ENCODE data around the gene LSG1. TPM values are rescaled to one million over a fixed set of nuclear protein-coding genes. Genes with fewer than 3 reads are reported as not detected.

The LSG1 gene
- total and polyA plus RNA-seq, 2 experiments from 2014 or later = 49.2 to 57.1 TPM

DNA sequence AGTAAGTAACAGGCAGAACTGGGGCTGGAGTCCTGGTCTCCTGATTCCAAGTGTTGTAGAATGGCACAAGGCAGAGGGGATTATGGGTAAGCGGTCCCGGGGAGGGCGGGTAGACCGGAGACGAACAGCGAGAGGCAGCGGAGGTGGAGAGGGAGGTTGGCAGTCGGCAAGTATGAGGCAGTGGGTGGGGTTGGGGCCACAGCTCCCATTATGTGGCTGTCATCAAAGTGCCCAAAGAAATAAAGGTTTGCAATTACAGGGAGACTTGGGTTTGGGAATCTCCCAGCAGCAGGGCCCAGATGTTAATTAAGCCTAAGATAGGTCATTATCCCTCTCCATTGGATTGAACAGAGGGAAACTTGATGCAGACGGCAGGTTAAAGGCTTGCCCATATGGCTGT is 30.6 kb upstream of the LSG1 start:
- no peak for TF ChIP-seq EZH2 (IDR thresholded peaks at IDR 0.05; ENCODE audit: low read depth, unreplicated experiment)
- no peak for TF ChIP-seq NANOG (IDR thresholded peaks at IDR 0.05; ENCODE audit: borderline replicate concordance)
- no peaks in the 10 kb centered on the region for H3K27me3 ChIP-seq (ENCODE audit: insufficient read depth)
- no peaks in the 10 kb centered on the region; the same call in 2 of the 3 replicates for H3K36me3 Mint-ChIP-seq (ENCODE audit: low read depth)
- peaks cover 6% of the 10 kb centered on the region; the same call in 1 of the 3 replicates for H3K9me3 Mint-ChIP-seq
- H3K79me2 ChIP-seq (replicated peaks; ENCODE audit: insufficient read depth) = no peaks in the 10 kb centered on the region
- peaks cover 19% of the 10 kb centered on the region for H3K4me1 Mint-ChIP-seq
- no peak overlapping the region for H3K27ac Mint-ChIP-seq
- no peak overlapping the region for H3K4me2 ChIP-seq
- no peak overlapping the region for H3K4me3 ChIP-seq
- ATAC-seq (no peak), DNase-seq (ENCODE audit: low spot score) (no peak)
- H3K36me3 ChIP-seq (ENCODE audit: insufficient read depth) = no peaks in the 10 kb centered on the region
- H3K27me3 Mint-ChIP-seq (ENCODE audit: insufficient read depth, low read depth, poor library complexity) = peaks cover 12% of the 10 kb centered on the region
- no peaks in the 10 kb centered on the region for H4K20me1 ChIP-seq (replicated peaks; ENCODE audit: insufficient read depth)
- H3F3A ChIP-seq (replicated peaks; ENCODE audit: low read depth) = no peaks in the 10 kb centered on the region
- no peaks in the 10 kb centered on the region for H3K9me2 ChIP-seq (ENCODE audit: insufficient read depth)
- no peak overlapping the region for H3K27ac ChIP-seq (ENCODE audit: low read depth)
- peaks cover 9% of the 10 kb centered on the region for H3K4me1 ChIP-seq (ENCODE audit: insufficient read depth)
- no peak overlapping the region for H2AFZ ChIP-seq
- no peak overlapping the region for H3K4me3 Mint-ChIP-seq

DNA sequence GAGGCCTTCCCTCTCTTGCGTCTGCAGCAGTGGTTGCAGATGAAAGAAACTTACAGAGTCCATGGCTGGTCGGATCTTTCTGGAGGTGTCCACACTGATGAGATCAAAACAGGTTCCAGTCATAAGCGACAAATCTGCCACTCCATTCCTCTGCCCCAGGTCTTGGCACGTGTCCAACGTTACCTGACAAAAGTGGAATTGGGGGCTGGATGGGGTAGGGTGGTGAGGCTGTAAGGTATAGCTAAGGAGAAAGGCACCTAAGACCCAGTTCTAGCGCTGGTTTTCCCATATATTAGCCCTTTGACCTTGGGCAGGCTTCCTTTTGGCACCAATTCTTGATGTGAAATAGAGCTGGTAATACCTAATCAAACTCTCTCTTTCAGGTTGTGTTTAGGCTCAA is 24.7 kb upstream of the LSG1 start:
- H3K4me2 ChIP-seq = no peak overlapping the region
- H3K9me3 Mint-ChIP-seq = peaks cover 6% of the 10 kb centered on the region; the same call in 1 of the 3 replicates
- TF ChIP-seq, protein P1, sequence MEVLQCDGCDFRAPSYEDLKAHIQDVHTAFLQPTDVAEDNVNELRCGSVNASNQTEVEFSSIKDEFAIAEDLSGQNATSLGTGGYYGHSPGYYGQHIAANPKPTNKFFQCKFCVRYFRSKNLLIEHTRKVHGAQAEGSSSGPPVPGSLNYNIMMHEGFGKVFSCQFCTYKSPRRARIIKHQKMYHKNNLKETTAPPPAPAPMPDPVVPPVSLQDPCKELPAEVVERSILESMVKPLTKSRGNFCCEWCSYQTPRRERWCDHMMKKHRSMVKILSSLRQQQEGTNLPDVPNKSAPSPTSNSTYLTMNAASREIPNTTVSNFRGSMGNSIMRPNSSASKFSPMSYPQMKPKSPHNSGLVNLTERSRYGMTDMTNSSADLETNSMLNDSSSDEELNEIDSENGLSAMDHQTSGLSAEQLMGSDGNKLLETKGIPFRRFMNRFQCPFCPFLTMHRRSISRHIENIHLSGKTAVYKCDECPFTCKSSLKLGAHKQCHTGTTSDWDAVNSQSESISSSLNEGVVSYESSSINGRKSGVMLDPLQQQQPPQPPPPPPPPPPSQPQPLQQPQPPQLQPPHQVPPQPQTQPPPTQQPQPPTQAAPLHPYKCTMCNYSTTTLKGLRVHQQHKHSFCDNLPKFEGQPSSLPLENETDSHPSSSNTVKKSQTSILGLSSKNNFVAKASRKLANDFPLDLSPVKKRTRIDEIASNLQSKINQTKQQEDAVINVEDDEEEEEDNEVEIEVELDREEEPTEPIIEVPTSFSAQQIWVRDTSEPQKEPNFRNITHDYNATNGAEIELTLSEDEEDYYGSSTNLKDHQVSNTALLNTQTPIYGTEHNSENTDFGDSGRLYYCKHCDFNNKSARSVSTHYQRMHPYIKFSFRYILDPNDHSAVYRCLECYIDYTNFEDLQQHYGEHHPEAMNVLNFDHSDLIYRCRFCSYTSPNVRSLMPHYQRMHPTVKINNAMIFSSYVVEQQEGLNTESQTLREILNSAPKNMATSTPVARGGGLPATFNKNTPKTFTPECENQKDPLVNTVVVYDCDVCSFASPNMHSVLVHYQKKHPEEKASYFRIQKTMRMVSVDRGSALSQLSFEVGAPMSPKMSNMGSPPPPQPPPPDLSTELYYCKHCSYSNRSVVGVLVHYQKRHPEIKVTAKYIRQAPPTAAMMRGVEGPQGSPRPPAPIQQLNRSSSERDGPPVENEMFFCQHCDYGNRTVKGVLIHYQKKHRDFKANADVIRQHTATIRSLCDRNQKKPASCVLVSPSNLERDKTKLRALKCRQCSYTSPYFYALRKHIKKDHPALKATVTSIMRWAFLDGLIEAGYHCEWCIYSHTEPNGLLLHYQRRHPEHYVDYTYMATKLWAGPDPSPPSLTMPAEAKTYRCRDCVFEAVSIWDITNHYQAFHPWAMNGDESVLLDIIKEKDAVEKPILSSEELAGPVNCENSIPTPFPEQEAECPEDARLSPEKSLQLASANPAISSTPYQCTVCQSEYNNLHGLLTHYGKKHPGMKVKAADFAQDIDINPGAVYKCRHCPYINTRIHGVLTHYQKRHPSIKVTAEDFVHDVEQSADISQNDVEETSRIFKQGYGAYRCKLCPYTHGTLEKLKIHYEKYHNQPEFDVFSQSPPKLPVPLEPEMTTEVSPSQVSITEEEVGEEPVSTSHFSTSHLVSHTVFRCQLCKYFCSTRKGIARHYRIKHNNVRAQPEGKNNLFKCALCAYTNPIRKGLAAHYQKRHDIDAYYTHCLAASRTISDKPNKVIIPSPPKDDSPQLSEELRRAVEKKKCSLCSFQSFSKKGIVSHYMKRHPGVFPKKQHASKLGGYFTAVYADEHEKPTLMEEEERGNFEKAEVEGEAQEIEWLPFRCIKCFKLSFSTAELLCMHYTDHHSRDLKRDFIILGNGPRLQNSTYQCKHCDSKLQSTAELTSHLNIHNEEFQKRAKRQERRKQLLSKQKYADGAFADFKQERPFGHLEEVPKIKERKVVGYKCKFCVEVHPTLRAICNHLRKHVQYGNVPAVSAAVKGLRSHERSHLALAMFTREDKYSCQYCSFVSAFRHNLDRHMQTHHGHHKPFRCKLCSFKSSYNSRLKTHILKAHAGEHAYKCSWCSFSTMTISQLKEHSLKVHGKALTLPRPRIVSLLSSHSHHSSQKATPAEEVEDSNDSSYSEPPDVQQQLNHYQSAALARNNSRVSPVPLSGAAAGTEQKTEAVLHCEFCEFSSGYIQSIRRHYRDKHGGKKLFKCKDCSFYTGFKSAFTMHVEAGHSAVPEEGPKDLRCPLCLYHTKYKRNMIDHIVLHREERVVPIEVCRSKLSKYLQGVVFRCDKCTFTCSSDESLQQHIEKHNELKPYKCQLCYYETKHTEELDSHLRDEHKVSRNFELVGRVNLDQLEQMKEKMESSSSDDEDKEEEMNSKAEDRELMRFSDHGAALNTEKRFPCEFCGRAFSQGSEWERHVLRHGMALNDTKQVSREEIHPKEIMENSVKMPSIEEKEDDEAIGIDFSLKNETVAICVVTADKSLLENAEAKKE (CRISPR knock-in tag; IDR thresholded peaks at IDR 0.05) = no peak
- TF ChIP-seq EZH2 (IDR thresholded peaks at IDR 0.05; ENCODE audit: low read depth, unreplicated experiment) (no peak), CREB1 (CRISPR knock-in tag; IDR thresholded peaks at IDR 0.05; ENCODE audit: low read depth) (no peak), ZNF114 (CRISPR knock-in tag; IDR thresholded peaks at IDR 0.05) (no peak), STAT1 (IDR thresholded peaks at IDR 0.05; ENCODE audit: unreplicated experiment) (no peak), JUNB (IDR thresholded peaks at IDR 0.05; ENCODE audit: unreplicated experiment) (no peak), ZNF331 (CRISPR knock-in tag; IDR thresholded peaks at IDR 0.05; ENCODE audit: low read depth) (no peak), POLR2AphosphoS5 (IDR thresholded peaks at IDR 0.05; ENCODE audit: low read depth) (no peak), EZH2phosphoT487 (IDR thresholded peaks at IDR 0.05; ENCODE audit: unreplicated experiment) (no peak), NANOG (IDR thresholded peaks at IDR 0.05; ENCODE audit: borderline replicate concordance) (no peak)
- TF ChIP-seq, protein P2, sequence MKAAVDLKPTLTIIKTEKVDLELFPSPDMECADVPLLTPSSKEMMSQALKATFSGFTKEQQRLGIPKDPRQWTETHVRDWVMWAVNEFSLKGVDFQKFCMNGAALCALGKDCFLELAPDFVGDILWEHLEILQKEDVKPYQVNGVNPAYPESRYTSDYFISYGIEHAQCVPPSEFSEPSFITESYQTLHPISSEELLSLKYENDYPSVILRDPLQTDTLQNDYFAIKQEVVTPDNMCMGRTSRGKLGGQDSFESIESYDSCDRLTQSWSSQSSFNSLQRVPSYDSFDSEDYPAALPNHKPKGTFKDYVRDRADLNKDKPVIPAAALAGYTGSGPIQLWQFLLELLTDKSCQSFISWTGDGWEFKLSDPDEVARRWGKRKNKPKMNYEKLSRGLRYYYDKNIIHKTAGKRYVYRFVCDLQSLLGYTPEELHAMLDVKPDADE (IDR thresholded peaks at IDR 0.05) = no peak
- TF ChIP-seq, protein P3, sequence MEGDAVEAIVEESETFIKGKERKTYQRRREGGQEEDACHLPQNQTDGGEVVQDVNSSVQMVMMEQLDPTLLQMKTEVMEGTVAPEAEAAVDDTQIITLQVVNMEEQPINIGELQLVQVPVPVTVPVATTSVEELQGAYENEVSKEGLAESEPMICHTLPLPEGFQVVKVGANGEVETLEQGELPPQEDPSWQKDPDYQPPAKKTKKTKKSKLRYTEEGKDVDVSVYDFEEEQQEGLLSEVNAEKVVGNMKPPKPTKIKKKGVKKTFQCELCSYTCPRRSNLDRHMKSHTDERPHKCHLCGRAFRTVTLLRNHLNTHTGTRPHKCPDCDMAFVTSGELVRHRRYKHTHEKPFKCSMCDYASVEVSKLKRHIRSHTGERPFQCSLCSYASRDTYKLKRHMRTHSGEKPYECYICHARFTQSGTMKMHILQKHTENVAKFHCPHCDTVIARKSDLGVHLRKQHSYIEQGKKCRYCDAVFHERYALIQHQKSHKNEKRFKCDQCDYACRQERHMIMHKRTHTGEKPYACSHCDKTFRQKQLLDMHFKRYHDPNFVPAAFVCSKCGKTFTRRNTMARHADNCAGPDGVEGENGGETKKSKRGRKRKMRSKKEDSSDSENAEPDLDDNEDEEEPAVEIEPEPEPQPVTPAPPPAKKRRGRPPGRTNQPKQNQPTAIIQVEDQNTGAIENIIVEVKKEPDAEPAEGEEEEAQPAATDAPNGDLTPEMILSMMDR (conservative IDR thresholded peaks at IDR 0.05; ENCODE audit: low read depth in 2 of 2) = no peak

More for the DNA sequence above, 24.7 kb upstream of the LSG1 start:
- Mint-ChIP-seq H3K36me3 (ENCODE audit: low read depth) (no peaks in the 10 kb centered on the region; the same call in 2 of the 3 replicates), H3K27me3 (ENCODE audit: insufficient read depth, low read depth, poor library complexity) (peaks cover 4% of the 10 kb centered on the region), H3K4me3 (no peak overlapping the region), H3K4me1 (peaks cover 4% of the 10 kb centered on the region; the same call in 2 of the 3 replicates), H3K27ac (no peak overlapping the region)
- Histone ChIP-seq H3K4me1 (ENCODE audit: insufficient read depth) (no peaks in the 10 kb centered on the region), H2AFZ (no peak overlapping the region), H3K79me2 (replicated peaks; ENCODE audit: insufficient read depth) (no peaks in the 10 kb centered on the region), H3K36me3 (ENCODE audit: insufficient read depth) (no peaks in the 10 kb centered on the region), H3K4me3 (no peak overlapping the region), H4K20me1 (replicated peaks; ENCODE audit: insufficient read depth) (no peaks in the 10 kb centered on the region), H3K27me3 (ENCODE audit: insufficient read depth) (no peaks in the 10 kb centered on the region), H3K9me2 (ENCODE audit: insufficient read depth) (0 out of 2 replicates have a peak, but pooled peaks cover 5% of the 10 kb centered on the region), H3F3A (replicated peaks; ENCODE audit: low read depth) (no peaks in the 10 kb centered on the region), H3K27ac (ENCODE audit: low read depth) (no peak overlapping the region)
- ATAC-seq = no peak
- no peak for DNase-seq (ENCODE audit: low spot score)
